Hepatocyte (in vitro differentiated cells): ENCODE measurements around the gene SNW1. TPM values are rescaled to one million over a fixed set of nuclear protein-coding genes. Genes with fewer than 3 reads are reported as not detected.

Source experiments
- DNase-seq: peaks from one replicate; pipeline ENCODE4 v3.0.0-alpha.2; 2016; ENCODE audit warnings: low spot score
- H2AFZ ChIP-seq: fragments of 200-600 bp; sonication (generic); 2 replicates; pipeline ENCODE4 v1.6.0; 2016; ENCODE audit warnings: antibody characterized with exemption, mild to moderate bottlenecking
- H3K27ac ChIP-seq: fragments of 200-600 bp; sonication (generic); 2 replicates; pipeline ENCODE4 v1.5.1; 2016; ENCODE audit warnings: mild to moderate bottlenecking
- H3K27me3 ChIP-seq: fragments of 200-600 bp; sonication (generic); 2 replicates; pipeline ENCODE4 v1.6.1; 2016
- H3K36me3 ChIP-seq: fragments of 200-600 bp; sonication (generic); replicated peaks from 2 replicates; pipeline ENCODE4 v1.5.1; 2016; ENCODE audit warnings: low read depth; ENCODE audit not compliant: insufficient read depth
- H3K4me1 ChIP-seq: fragments of 200-600 bp; sonication (generic); 2 replicates; pipeline ENCODE4 v1.5.1; 2016; ENCODE audit warnings: mild to moderate bottlenecking, moderate library complexity; ENCODE audit not compliant: insufficient read depth
- H3K4me2 ChIP-seq: fragments of 200-600 bp; sonication (generic); 2 replicates; pipeline ENCODE4 v1.6.0; 2016
- H3K4me3 ChIP-seq: fragments of 200-600 bp; sonication (generic); 2 replicates; pipeline ENCODE4 v1.5.1; 2016; ENCODE audit warnings: mild to moderate bottlenecking
- H3K79me2 ChIP-seq: fragments of 200-600 bp; sonication (generic); 2 replicates; pipeline ENCODE4 v1.6.0; 2017; ENCODE audit warnings: mild to moderate bottlenecking
- H3K9me2 ChIP-seq: fragments of 200-600 bp; sonication (generic); replicated peaks from 2 replicates; pipeline ENCODE4 v1.6.0; 2017; ENCODE audit warnings: mild to moderate bottlenecking; ENCODE audit not compliant: insufficient read depth
- H3K9me3 ChIP-seq: fragments of 200-600 bp; sonication (generic); 2 replicates; pipeline ENCODE4 v1.5.1; 2016; ENCODE audit warnings: low read depth, mild to moderate bottlenecking
- H4K20me1 ChIP-seq: fragments of 200-600 bp; sonication (generic); 2 replicates; pipeline ENCODE4 v1.6.0; 2016; ENCODE audit warnings: mild to moderate bottlenecking; ENCODE audit not compliant: insufficient read depth, poor library complexity, severe bottlenecking
- EZH2 ChIP-seq: fragments of 200-600 bp; sonication (generic); IDR thresholded peaks from 2 replicates; pipeline ENCODE4 v1.6.1; 2016; ENCODE audit warnings: antibody characterized with exemption, mild to moderate bottlenecking, borderline replicate concordance
- EZH2phosphoT487 ChIP-seq: fragments of 200-600 bp; sonication (generic); IDR thresholded peaks from one replicate; pipeline ENCODE4 v1.6.1; 2018; ENCODE audit warnings: antibody characterized with exemption, mild to moderate bottlenecking, low read depth, moderate library complexity; ENCODE audit not compliant: unreplicated experiment, severe bottlenecking
- WGBS: methylation state at CpG from one replicate; pipeline ENCODE4 v1.1.6; 2016; ENCODE audit warnings: low lambda C conversion rate; ENCODE audit errors: missing lambda C conversion rate; 5-methylcytosine and 5-hydroxymethylcytosine counted together
- polyA plus RNA-seq: library from polyadenylated mRNA; unstranded; fragments of >200 nt; fragmentation: Nextera tagmentation; extraction: Ambion mirVana; gene quantifications from 2 replicates; pipeline ENCODE4 v1.2.1, GENCODE V29; 2016
- total RNA-seq: library from RNA; depleted of rRNA; stranded (reverse); fragments of >200 nt; gene quantifications from 2 replicates; pipeline ENCODE4 v1.2.3, GENCODE V29; 2014
- TF ChIP-seq, protein P1 (sequence below): fragments of 200-600 bp; sonication (generic); IDR thresholded peaks from 2 replicates; pipeline ENCODE4 v1.5.1; 2016; ENCODE audit warnings: antibody characterized with exemption, mild to moderate bottlenecking; ENCODE audit not compliant: poor library complexity

Gene SNW1
- total and polyA plus RNA-seq, 2 experiments from 2014 or later = 47.7 to 54.0 TPM

DNA sequence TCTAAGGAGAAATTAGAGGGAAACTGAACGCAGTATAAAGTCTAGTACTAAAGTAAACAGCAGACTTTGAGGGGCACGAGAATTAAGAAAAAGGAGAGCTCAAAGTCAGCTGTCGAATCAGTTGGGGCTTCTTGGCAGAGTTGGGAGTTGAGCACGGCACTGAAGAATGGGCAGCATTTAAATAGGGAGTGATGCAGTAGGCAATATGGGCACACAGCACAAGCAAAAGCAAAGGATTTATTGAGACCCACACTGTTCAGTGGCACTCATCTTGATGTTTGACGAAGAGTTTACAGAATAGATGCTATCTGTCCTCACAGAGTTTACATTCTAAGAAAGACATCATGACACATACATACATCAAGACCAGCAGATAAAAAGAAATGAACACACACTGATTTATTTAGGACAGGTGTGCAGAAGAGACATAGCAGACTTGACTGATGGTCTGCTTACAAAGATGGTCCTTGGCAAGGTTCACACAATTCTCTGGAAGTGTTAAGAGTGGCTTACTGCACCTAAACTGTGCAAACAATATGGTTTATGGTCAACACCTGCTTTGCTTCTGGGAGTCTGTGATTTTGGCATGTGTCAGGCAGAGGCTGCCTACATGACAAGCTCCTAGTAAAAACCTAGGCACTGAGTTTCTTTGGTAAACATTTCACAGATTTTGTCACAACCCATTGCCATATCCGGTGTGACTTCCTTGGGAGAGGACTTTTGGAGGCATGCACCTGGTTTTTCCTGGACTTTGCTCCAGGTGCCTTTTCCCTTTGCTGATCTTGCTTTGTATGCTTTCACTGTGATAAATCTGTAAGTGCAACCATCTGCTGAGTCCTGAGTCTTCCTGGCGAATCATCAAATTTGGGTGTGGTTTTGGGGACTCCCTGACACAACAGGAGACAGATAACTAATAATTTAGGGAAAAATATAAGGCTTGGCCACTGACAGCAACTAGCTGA lies 79.5 kb downstream of the SNW1 start:
- H3K4me2 ChIP-seq = peak overlapping the region; percentile 37
- no peak for TF ChIP-seq EZH2
- TF ChIP-seq, protein P1, sequence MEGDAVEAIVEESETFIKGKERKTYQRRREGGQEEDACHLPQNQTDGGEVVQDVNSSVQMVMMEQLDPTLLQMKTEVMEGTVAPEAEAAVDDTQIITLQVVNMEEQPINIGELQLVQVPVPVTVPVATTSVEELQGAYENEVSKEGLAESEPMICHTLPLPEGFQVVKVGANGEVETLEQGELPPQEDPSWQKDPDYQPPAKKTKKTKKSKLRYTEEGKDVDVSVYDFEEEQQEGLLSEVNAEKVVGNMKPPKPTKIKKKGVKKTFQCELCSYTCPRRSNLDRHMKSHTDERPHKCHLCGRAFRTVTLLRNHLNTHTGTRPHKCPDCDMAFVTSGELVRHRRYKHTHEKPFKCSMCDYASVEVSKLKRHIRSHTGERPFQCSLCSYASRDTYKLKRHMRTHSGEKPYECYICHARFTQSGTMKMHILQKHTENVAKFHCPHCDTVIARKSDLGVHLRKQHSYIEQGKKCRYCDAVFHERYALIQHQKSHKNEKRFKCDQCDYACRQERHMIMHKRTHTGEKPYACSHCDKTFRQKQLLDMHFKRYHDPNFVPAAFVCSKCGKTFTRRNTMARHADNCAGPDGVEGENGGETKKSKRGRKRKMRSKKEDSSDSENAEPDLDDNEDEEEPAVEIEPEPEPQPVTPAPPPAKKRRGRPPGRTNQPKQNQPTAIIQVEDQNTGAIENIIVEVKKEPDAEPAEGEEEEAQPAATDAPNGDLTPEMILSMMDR = no peak
- no peak for TF ChIP-seq EZH2phosphoT487
- no peaks in the 10 kb centered on the region for H3K79me2 ChIP-seq
- H3K27ac ChIP-seq = peak overlapping the region; percentile 84
- no peak overlapping the region for H3K4me3 ChIP-seq
- peaks cover 6% of the 10 kb centered on the region for H3K4me1 ChIP-seq
- no peaks in the 10 kb centered on the region for H3K9me3 ChIP-seq
- no peaks in the 10 kb centered on the region for H3K36me3 ChIP-seq
- H2AFZ ChIP-seq = no peak overlapping the region
- 83% methylated on average over 7 of the region's 7 CpGs for WGBS
- DNase-seq = peak; percentile 50
- H3K9me2 ChIP-seq = no peaks in the 10 kb centered on the region
- H3K27me3 ChIP-seq = no peaks in the 10 kb centered on the region
- no peaks in the 10 kb centered on the region for H4K20me1 ChIP-seq

DNA sequence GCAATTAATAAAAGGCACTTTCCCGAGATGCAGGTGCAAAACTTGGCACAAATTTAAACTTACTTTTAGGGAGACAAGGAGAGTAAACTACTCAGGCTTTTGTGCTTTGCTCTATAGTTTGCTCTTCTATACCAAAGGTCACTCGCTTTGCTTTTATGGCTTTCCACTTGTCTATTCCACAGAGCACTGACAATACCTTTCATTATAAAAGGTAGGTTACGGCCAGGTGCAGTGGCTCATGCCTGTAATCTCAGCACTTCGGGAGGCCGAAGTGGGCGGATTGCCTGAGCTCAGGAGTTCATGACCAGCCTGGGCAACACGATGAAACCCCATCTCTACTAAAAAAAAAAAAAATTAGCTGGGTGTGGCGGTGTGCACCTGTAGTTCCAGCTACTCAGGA lies 86.0 kb downstream of the SNW1 start:
- H3K36me3 ChIP-seq = peaks cover 3% of the 10 kb centered on the region
- H3K9me3 ChIP-seq = no peaks in the 10 kb centered on the region
- H2AFZ ChIP-seq = no peak overlapping the region
- peak; percentile 46 for DNase-seq
- no peaks in the 10 kb centered on the region for H3K27me3 ChIP-seq
- TF ChIP-seq EZH2 (no peak), EZH2phosphoT487 (no peak)
- TF ChIP-seq, protein P1 = no peak
- no peaks in the 10 kb centered on the region for H4K20me1 ChIP-seq
- H3K4me2 ChIP-seq = no peak overlapping the region
- no peaks in the 10 kb centered on the region for H3K79me2 ChIP-seq
- WGBS = 79% methylated on average over 8 of the region's 8 CpGs
- no peak overlapping the region for H3K27ac ChIP-seq
- no peak overlapping the region for H3K4me3 ChIP-seq
- peaks cover 5% of the 10 kb centered on the region for H3K4me1 ChIP-seq
- no peaks in the 10 kb centered on the region for H3K9me2 ChIP-seq

DNA sequence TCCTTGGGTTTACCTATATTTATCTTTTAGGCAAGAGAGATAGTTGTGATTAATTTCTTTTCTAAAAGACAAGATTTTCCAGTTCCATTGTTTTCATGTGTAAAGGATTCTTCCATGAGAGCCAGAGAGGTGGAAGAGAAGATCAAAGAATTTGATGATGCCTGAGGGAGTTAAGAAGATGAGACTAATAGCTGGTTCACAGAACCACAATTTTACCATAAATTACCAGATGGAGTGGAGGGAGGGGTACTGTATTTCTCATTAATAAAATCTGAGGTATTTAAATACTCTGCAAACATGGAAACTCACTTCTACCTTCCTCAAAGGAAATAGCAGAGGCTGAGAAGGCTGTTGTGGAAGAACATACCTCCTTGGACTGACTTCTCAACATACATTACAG lies 87.8 kb downstream of the SNW1 start:
- Histone ChIP-seq H3K9me2 (no peaks in the 10 kb centered on the region), H3K4me3 (no peak overlapping the region), H3K9me3 (no peaks in the 10 kb centered on the region), H4K20me1 (no peaks in the 10 kb centered on the region), H3K36me3 (peaks cover 3% of the 10 kb centered on the region), H3K4me1 (peaks cover 5% of the 10 kb centered on the region), H2AFZ (no peak overlapping the region), H3K79me2 (no peaks in the 10 kb centered on the region), H3K27ac (no peak overlapping the region), H3K4me2 (no peak overlapping the region), H3K27me3 (no peaks in the 10 kb centered on the region)
- TF ChIP-seq EZH2 (no peak), EZH2phosphoT487 (no peak)
- TF ChIP-seq, protein P1 = no peak
- no peak for DNase-seq

Other genes starting within 250 kb of the SNW1 start
- 33.6 and 34.3 TPM in 2 replicates for gene SPTLC2, start 144.5 kb downstream of the SNW1 start, total RNA-seq
- gene SPTLC2, start 144.5 kb downstream of the SNW1 start, polyA plus RNA-seq = 31.4 and 34.2 TPM in 2 replicates
- gene ALKBH1, start 53.1 kb downstream of the SNW1 start, total RNA-seq = 9.0 and 11.8 TPM in 2 replicates
- gene ALKBH1, start 53.1 kb downstream of the SNW1 start, polyA plus RNA-seq = 10.1 and 13.6 TPM in 2 replicates
- gene SLIRP, start 53.1 kb downstream of the SNW1 start, total RNA-seq = 246 and 281 TPM in 2 replicates
- 411 and 425 TPM in 2 replicates for gene SLIRP, start 53.1 kb downstream of the SNW1 start, polyA plus RNA-seq
- gene ADCK1, start 39.0 kb upstream of the SNW1 start, total RNA-seq = 7.3 and 8.2 TPM in 2 replicates
- gene ADCK1, start 39.0 kb upstream of the SNW1 start, polyA plus RNA-seq = 10.1 and 16.4 TPM in 2 replicates